D721Med (cell line): Measurements from ENCODE around the gene BNC2.

Experiments used
- DNase-seq: peaks from one replicate; pipeline ENCODE4 v3.0.0; 2011; ENCODE audit warnings: low spot score; ENCODE audit not compliant: insufficient read length
- FAIRE-seq: peaks from 2 replicates; lab custom pipeline; 2011; peaks lifted over from hg19 to GRCh38; lab: Jason Lieb, UNC
- TF ChIP-seq, protein P1 (sequence below): IDR thresholded peaks from 2 replicates; pipeline ENCODE4 v1.5.1; 2012; ENCODE audit warnings: mild to moderate bottlenecking, control low read depth; ENCODE audit not compliant: insufficient read depth; ENCODE audit errors: missing control alignments

BNC2 gene

DNA sequence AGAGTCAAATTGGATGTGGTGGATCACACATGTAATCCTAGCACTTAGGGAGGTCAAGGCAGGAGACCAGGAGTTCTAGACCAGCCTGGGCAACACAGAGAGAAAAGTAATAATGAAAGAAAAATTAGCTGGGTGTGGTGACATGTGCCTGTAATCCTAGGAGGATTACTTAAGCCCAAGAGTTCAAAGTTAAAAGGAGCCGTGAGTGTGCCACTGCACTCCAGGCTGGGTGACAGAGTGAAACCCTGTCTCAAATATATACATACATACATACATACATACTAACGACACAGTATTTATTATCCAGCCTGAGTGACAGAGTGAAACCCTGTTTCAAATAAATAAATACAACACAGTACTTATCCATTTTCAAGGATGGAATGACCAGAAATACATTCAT lies 180.3 kb downstream of the BNC2 start:
- TF ChIP-seq, protein P1, sequence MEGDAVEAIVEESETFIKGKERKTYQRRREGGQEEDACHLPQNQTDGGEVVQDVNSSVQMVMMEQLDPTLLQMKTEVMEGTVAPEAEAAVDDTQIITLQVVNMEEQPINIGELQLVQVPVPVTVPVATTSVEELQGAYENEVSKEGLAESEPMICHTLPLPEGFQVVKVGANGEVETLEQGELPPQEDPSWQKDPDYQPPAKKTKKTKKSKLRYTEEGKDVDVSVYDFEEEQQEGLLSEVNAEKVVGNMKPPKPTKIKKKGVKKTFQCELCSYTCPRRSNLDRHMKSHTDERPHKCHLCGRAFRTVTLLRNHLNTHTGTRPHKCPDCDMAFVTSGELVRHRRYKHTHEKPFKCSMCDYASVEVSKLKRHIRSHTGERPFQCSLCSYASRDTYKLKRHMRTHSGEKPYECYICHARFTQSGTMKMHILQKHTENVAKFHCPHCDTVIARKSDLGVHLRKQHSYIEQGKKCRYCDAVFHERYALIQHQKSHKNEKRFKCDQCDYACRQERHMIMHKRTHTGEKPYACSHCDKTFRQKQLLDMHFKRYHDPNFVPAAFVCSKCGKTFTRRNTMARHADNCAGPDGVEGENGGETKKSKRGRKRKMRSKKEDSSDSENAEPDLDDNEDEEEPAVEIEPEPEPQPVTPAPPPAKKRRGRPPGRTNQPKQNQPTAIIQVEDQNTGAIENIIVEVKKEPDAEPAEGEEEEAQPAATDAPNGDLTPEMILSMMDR: no peak
- FAIRE-seq (no peak), DNase-seq (no peak)

DNA sequence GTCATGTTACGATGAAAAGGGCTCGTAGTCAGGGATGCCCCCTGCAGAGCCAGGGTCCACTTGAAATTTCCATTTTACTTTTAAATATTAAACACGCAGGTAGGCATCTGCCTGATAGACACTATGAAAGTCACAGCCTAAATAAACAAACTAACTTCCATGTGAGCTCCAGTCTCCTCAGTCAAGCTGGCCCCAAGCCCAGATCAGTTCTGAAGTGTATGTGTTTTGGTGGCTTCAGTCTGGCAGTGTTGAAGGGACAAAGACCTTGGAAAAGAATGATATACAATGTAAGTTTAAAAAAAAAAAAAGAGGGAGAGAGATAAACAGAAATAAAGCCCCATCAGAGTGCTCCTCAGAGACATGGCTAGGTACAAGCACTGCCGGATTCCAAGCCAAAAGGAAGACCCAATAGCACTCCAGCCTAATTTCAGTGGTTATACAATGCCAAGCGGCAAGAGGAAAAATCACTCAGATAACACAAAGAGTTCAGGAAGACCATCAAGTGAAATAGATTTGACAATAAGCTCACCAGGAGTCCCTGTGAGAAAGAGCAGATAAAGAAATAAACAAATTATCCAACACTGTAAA lies 181.0 kb downstream of the BNC2 start:
- TF ChIP-seq, protein P1: no peak
- FAIRE-seq (no peak), DNase-seq (no peak)

DNA sequence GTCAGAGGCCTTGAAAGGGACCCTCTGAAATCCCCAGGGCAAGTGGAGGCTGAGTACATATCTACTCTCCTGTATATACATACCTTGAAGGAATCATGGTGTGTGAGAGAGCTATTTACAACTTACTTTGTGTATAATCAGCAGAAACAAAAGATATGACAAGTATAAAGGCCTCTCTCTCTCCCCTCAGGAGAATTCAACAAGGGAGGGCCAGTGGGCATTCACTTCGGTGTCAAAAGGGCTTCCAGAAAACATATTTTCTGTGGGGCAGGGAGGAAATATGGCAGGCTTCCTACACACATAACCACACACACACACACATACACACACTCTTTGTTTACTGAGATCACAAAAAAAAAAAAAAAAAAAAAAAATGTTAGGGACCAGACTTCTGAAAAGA lies 181.7 kb downstream of the BNC2 start:
- TF ChIP-seq, protein P1: no peak
- FAIRE-seq (no peak), DNase-seq (no peak)

DNA sequence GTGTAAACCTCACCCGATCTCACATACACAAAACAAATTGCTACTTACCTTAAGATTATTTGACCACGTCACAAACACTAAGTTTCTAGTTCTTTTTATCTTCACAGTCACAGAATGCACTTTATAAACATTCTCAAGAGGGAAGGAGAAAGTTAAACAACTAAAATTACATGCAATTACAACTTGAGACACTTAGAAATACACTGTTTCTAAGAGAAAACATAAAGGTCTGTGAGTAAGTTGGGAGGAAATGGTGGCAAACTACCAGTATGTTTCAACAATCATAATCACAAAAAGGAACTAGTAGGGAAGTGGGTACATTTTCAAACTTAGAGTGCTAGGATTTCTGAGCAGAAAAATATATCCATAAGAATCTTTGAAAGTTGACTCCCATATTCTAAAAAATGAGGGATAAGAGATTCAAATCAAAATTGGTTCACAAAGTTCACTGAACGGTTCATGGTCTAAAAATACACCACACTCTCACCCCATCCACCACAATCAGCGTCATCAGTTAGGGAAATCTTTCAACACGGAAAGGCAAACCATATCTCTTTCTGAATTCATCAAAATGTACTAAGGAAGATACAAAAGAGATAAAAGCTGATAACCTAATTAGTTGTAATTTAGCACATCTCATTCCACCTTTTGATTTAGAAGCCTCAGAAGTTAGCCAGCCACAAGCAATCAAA lies 182.6 kb downstream of the BNC2 start:
- DNase-seq: no peak
- TF ChIP-seq, protein P1: no peak
- no peak for FAIRE-seq

DNA sequence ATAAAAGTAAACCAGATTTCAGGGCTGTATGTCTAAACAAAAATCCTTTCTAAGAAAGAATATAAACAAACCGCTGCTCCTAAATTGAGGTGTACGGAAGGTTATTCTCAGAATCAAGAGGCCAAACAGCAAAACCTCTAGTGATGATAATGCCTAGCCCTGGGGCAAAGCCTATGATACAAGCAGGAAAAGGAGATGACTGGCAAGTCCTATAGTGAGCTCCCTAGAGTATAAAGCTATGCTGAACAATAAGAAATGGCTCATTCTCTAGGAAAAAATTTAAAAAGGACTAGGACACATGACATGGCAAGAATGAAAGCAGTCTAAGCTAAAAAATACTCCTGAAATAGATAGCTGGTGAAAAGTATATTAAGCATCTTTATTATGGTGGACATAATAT lies 187.1 kb downstream of the BNC2 start:
- FAIRE-seq (no peak), DNase-seq (no peak)

DNA sequence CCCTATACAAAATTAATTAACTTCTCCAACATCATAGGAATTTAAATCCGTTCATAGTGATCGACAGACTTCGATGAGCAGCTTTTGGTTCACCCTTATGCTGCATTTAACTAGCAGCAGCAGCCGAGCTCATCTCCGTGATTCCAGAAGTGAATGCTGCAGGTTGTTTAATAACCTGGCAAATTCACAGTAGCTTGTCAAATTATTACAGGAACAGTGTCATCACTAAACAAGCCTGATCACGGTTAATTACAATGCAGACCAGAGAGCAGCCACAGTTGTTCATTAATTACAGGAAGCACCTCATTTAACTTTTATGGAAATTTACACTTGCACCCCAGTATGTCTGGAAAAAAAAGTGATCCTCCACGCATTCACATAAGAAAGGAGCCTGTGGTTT lies 188.2 kb downstream of the BNC2 start:
- no peak for FAIRE-seq
- TF ChIP-seq, protein P1: no peak

More for the DNA sequence above, 187.1 kb downstream of the BNC2 start:
- TF ChIP-seq, protein P1: no peak

DNA sequence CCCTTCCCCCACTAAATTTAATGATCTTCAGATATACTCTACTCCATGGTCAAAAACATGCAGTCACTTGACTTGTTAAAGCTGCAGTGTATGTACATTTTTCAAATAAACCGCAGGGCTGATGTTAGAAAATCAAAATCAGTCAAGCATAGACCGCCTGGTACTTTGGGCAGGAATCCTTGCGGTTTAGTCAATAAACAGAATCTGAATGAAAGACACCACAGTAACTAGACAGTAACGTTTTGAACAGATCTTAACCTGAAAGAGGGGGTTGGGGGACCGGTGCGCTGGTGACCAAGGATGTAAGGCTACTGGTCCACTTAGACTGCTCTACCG lies 188.8 kb downstream of the BNC2 start:
- no peak for FAIRE-seq
- DNase-seq: no peak
- TF ChIP-seq, protein P1: no peak

More for the DNA sequence above, 188.2 kb downstream of the BNC2 start:
- no peak for DNase-seq
